Mesothelial cell of epicardium (in vitro differentiated cells): Measurements from ENCODE around the gene ASIC1. TPM values are rescaled to one million over a fixed set of nuclear protein-coding genes. Genes with fewer than 3 reads are reported as not detected.

Source experiments
- DNase-seq, 2 experiments: peaks; one replicate each; pipeline ENCODE4 v3.0.0; 2021; ENCODE audit warnings: low spot score in 2 of 2; ENCODE audit not compliant: unreplicated experiment in 2 of 2
- H3K27ac Mint-ChIP-seq: 2 replicates; pipeline ENCODE4 v1.8.0; 2021; ENCODE audit warnings: mixed read lengths
- H3K27me3 Mint-ChIP-seq: 2 replicates; pipeline ENCODE4 v1.8.0; 2021; ENCODE audit warnings: low read depth, mixed read lengths
- H3K36me3 Mint-ChIP-seq: 2 replicates; pipeline ENCODE4 v1.8.0; 2021; ENCODE audit warnings: mixed read lengths
- H3K4me1 Mint-ChIP-seq: 2 replicates; pipeline ENCODE4 v1.8.0; 2021; ENCODE audit warnings: mixed read lengths
- H3K4me3 Mint-ChIP-seq: 2 replicates; pipeline ENCODE4 v1.8.0; 2021; ENCODE audit warnings: mild to moderate bottlenecking, moderate library complexity, mixed read lengths
- H3K9me3 Mint-ChIP-seq: 2 replicates; pipeline ENCODE4 v1.8.0; 2021; ENCODE audit warnings: mixed read lengths
- total RNA-seq: library from RNA; stranded (reverse); gene quantifications from 3 replicates; pipeline ENCODE4 v1.2.1, GENCODE V29; 2021
- TF ChIP-seq, protein P1 (sequence below): fragments of 200-600 bp; sonication (generic); IDR thresholded peaks from one replicate; pipeline ENCODE4 v1.5.0; 2021; ENCODE audit warnings: antibody characterized with exemption; ENCODE audit not compliant: unreplicated experiment

Gene ASIC1
- total RNA-seq, 1 donor from 2014 or later, result 6.1 TPM

DNA sequence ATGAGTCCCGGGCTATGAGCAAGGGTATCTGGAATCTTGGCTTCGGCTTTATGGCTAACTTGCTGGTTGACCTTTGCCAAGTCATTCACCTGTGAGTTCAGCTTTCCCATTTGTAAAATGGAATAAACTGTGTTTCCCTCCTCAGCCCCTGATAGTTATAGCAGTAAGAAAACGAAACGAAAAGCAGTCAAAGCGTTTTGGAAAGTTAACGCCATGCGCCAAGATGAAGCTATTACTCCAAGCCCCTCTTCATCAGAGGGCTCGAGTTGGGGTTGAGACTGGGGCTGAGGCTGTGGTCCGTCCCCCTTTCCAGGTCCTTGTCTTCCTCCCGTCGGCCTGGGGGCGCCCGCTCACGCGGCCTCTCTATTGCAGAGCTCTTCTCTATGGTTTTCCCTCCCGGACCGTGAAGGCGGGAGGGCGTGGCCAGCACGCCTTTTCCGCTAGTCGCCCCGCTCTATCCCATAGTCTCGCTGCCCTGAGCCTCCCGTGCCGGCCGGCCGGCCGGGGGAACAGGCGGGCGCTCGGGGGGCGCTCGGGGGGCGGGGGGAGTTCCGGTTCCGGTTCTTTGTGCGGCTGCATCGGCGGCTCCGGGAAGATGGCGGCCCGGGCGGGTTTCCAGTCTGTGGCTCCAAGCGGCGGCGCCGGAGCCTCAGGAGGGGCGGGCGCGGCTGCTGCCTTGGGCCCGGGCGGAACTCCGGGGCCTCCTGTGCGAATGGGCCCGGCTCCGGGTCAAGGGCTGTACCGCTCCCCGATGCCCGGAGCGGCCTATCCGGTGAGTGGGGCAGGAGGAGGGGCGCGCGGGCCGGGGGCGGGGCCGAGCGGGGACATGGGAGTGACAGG, 27.6 kb downstream of the ASIC1 start, which contains the start of gene SMARCD1:
SMARCD1 (plus strand) TSS at position 568 of the 840 bp plus-strand sequence; CDS start at position 596, 28 bp downstream.
- Mint-ChIP-seq H3K27ac (peak within 1 kb of the TSS; percentile 95), H3K4me3 (peak within 1 kb of the TSS; percentile 83), H3K27me3 (peaks cover 6% of the 10 kb centered on the region), H3K36me3 (peaks cover 7% of the 10 kb centered on the region), H3K9me3 (no peaks in the 10 kb centered on the region), H3K4me1 (peaks cover 17% of the 10 kb centered on the region)
- DNase-seq, result peak; percentile 83 to 87
- TF ChIP-seq, protein P1, sequence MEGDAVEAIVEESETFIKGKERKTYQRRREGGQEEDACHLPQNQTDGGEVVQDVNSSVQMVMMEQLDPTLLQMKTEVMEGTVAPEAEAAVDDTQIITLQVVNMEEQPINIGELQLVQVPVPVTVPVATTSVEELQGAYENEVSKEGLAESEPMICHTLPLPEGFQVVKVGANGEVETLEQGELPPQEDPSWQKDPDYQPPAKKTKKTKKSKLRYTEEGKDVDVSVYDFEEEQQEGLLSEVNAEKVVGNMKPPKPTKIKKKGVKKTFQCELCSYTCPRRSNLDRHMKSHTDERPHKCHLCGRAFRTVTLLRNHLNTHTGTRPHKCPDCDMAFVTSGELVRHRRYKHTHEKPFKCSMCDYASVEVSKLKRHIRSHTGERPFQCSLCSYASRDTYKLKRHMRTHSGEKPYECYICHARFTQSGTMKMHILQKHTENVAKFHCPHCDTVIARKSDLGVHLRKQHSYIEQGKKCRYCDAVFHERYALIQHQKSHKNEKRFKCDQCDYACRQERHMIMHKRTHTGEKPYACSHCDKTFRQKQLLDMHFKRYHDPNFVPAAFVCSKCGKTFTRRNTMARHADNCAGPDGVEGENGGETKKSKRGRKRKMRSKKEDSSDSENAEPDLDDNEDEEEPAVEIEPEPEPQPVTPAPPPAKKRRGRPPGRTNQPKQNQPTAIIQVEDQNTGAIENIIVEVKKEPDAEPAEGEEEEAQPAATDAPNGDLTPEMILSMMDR, result no peak

DNA sequence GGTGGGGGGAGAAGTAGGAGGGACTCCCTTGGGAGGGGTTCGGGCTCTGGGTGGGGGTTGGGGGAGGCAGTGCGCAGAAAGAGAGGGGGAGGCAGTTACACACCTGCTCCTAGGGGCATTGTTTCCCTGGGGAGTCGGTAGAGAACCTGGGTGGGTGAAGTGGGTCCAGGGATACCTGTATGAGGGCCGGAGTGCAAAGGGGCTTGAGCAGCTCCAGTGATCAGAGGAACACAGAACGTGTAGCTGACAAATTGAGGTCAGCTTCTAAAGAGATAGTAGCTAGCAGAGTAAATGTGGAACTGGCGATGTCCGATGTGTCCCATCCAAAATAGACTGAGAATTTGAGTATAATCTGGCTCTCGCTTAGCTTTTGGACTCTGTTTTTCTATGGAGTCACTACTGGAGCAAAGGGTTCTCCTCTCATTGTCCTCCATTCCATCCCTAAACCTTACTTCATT, 28.2 kb downstream of the ASIC1 start:
- TF ChIP-seq, protein P1, result no peak
- Mint-ChIP-seq H3K4me3 (peak overlapping the region; percentile 83), H3K27ac (peak overlapping the region; percentile 93), H3K27me3 (peaks cover 6% of the 10 kb centered on the region), H3K9me3 (no peaks in the 10 kb centered on the region), H3K36me3 (peaks cover 11% of the 10 kb centered on the region), H3K4me1 (peaks cover 17% of the 10 kb centered on the region)
- no peak for DNase-seq

DNA sequence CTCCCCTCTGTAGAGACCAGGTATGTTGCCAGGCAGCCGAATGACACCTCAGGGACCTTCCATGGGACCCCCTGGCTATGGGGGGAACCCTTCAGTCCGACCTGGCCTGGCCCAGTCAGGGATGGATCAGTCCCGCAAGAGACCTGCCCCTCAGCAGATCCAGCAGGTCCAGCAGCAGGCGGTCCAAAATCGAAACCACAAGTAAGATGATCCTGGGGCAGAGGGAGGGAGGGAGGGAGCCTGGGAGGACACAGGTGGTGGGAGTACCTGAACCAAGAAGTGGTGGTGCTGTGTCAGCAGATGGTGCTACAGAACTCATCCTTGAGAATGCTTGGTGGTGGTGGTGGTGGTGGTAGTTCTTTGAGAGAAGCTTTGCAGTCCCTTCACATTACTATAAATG, 28.8 kb downstream of the ASIC1 start:
- Mint-ChIP-seq H3K27ac (peak overlapping the region; percentile 93), H3K4me3 (peak overlapping the region; percentile 83), H3K4me1 (peaks cover 17% of the 10 kb centered on the region), H3K36me3 (peaks cover 14% of the 10 kb centered on the region), H3K9me3 (no peaks in the 10 kb centered on the region), H3K27me3 (peaks cover 4% of the 10 kb centered on the region)
- TF ChIP-seq, protein P1, result no peak
- no peak for DNase-seq

DNA sequence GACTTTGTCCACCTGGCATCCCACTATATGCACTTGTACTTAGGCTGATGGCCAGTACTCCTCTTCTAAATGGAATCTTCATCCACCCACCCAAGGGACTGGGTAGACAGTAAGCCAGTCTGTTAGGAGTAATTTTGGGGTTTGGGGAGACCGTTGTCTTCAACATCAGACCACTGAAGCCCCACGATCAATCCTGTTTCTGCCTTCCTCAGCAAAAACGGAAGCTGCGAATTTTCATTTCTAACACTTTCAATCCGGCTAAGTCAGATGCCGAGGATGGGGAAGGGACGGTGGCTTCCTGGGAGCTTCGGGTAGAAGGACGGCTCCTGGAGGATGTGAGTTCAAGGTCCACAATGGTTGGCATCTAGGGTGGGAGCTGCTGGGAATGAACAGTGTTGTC, 29.8 kb downstream of the ASIC1 start:
- Mint-ChIP-seq H3K27me3 (no peaks in the 10 kb centered on the region), H3K4me1 (peaks cover 17% of the 10 kb centered on the region), H3K9me3 (no peaks in the 10 kb centered on the region), H3K36me3 (peaks cover 18% of the 10 kb centered on the region), H3K27ac (no peak overlapping the region), H3K4me3 (no peak overlapping the region)
- TF ChIP-seq, protein P1, result no peak
- no peak for DNase-seq

DNA sequence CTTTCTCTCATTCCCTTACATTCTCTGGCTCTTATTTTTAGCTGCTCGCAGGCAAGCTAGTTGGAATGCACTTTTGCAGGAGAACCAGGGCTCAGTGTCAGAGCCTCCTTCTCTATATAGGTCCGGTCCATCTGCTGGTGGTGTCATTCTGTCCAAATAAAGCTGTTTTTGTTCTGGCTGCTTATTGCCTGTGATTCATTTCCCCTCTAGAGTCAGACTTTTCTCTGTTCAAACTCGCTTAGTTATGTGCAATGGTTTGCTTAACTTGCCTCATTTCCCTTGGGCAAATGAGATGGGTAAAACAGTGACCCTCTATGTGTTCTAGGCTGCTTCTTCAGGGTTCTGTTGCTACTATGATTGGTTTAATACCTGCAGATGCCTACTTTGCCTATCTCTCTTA, 30.6 kb downstream of the ASIC1 start:
- TF ChIP-seq, protein P1, result no peak
- Mint-ChIP-seq H3K27ac (no peak overlapping the region), H3K9me3 (no peaks in the 10 kb centered on the region)

More for the DNA sequence above, 30.6 kb downstream of the ASIC1 start:
- Mint-ChIP-seq H3K36me3 (peaks cover 20% of the 10 kb centered on the region), H3K4me1 (peaks cover 17% of the 10 kb centered on the region), H3K4me3 (no peak overlapping the region), H3K27me3 (no peaks in the 10 kb centered on the region)
- DNase-seq, result no peak
